Chondrocyte (in vitro differentiated cells): ENCODE results near the gene C1orf74. TPM values are rescaled to one million over a fixed set of nuclear protein-coding genes. Genes with fewer than 3 reads are reported as not detected.

ENCODE experiments used
- DNase-seq: peaks from one replicate; pipeline ENCODE4 v3.0.0; 2021; ENCODE audit warnings: mixed read lengths, low spot score
- H3K27ac Mint-ChIP-seq: one replicate; pipeline ENCODE4 v1.8.0; 2021; ENCODE audit warnings: mild to moderate bottlenecking, moderate library complexity, mixed read lengths; ENCODE audit not compliant: unreplicated experiment
- H3K27me3 Mint-ChIP-seq: 2 replicates; pipeline ENCODE4 v1.8.0; 2021; ENCODE audit warnings: low read depth, mixed read lengths
- H3K36me3 Mint-ChIP-seq: 2 replicates; pipeline ENCODE4 v1.8.0; 2021; ENCODE audit warnings: low read depth, mixed read lengths
- H3K4me1 Mint-ChIP-seq: 2 replicates; pipeline ENCODE4 v1.8.0; 2021; ENCODE audit warnings: low read depth, mild to moderate bottlenecking, mixed read lengths
- H3K4me3 Mint-ChIP-seq: one replicate; pipeline ENCODE4 v1.8.0; 2021; ENCODE audit warnings: mild to moderate bottlenecking, moderate library complexity, mixed read lengths; ENCODE audit not compliant: unreplicated experiment
- H3K9me3 Mint-ChIP-seq: 2 replicates; pipeline ENCODE4 v1.8.0; 2021; ENCODE audit warnings: low read depth, mixed read lengths
- CTCF ChIP-seq: fragments of 200-600 bp; sonication (generic); IDR thresholded peaks from 2 replicates; pipeline ENCODE4 v1.5.0; 2021; ENCODE audit warnings: antibody characterized with exemption, mild to moderate bottlenecking, moderate library complexity
- total RNA-seq: library from RNA; stranded (reverse); gene quantifications from 3 replicates; pipeline ENCODE4 v1.2.1, GENCODE V29; 2021

Gene C1orf74
- total RNA-seq, 1 donor from 2014 or later = 1.6 TPM

- Mint-ChIP-seq H3K27me3 (peaks cover 18% of the 10 kb centered on the region), H3K4me1 (no peaks in the 10 kb centered on the region), H3K9me3 (no peaks in the 10 kb centered on the region), H3K27ac (no peak overlapping the region), H3K36me3 (no peaks in the 10 kb centered on the region), H3K4me3 (no peak overlapping the region)
- no peak for DNase-seq
- no peak for TF ChIP-seq CTCF
These were observed 33.3 kb upstream of the C1orf74 start for GRCh38 chr1:209817691-209818090.

GRCh38 chr1:209816923-209817322 is 32.6 kb upstream of the C1orf74 start:
- Mint-ChIP-seq H3K27me3 (peaks cover 18% of the 10 kb centered on the region), H3K4me1 (no peaks in the 10 kb centered on the region), H3K27ac (no peak overlapping the region), H3K9me3 (no peaks in the 10 kb centered on the region), H3K4me3 (no peak overlapping the region), H3K36me3 (no peaks in the 10 kb centered on the region)
- no peak for DNase-seq
- no peak for TF ChIP-seq CTCF

GRCh38 chr1:209815931-209816341 is 31.6 kb upstream of the C1orf74 start:
- Mint-ChIP-seq H3K4me3 (no peak overlapping the region), H3K4me1 (no peaks in the 10 kb centered on the region), H3K27me3 (peaks cover 17% of the 10 kb centered on the region), H3K36me3 (no peaks in the 10 kb centered on the region), H3K9me3 (no peaks in the 10 kb centered on the region), H3K27ac (no peak overlapping the region)
- no peak for DNase-seq
- TF ChIP-seq CTCF = no peak

GRCh38 chr1:209815490-209815889 is 31.1 kb upstream of the C1orf74 start:
- no peak for TF ChIP-seq CTCF
- no peak overlapping the region for H3K4me3 Mint-ChIP-seq

GRCh38 chr1:209813902-209814301 is 29.5 kb upstream of the C1orf74 start:
- Mint-ChIP-seq H3K9me3 (no peaks in the 10 kb centered on the region), H3K4me1 (no peaks in the 10 kb centered on the region), H3K4me3 (no peak overlapping the region), H3K36me3 (no peaks in the 10 kb centered on the region), H3K27ac (no peak overlapping the region), H3K27me3 (peaks cover 7% of the 10 kb centered on the region)
- TF ChIP-seq CTCF = no peak
- DNase-seq = no peak

More at GRCh38 chr1:209815490-209815889, 31.1 kb upstream of the C1orf74 start:
- DNase-seq = no peak
- Mint-ChIP-seq H3K27ac (no peak overlapping the region), H3K9me3 (no peaks in the 10 kb centered on the region), H3K36me3 (no peaks in the 10 kb centered on the region), H3K4me1 (no peaks in the 10 kb centered on the region), H3K27me3 (peaks cover 14% of the 10 kb centered on the region)
